Measurements from ENCODE around the gene PPARA.

PPARA gene

GRCh38 chr22:46290121-46290842, 140.0 kb downstream of the PPARA start:
- no peak for DNase-seq

- DNase-seq: no peak
Observed at GRCh38 chr22:46290843-46291785, 140.8 kb downstream of the PPARA start.

DNA sequence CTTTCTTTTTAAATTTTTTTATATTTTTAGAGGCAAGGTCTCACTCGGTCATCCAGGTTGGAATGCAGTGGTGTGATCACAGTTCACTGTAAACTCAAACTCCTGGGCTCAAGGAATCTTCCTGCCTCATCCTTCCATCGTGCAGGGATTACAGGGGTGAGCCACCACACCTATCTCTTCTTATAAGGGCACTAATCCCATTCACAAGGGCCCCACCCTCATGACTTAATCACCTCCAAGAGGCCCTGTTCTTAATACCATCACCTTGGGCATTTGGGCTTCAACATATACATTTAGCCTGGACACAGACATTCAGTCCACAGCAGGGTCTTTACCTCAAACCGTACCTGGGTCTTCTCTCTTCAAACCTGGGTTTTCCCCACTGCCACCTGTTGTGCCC, 141.8 kb downstream of the PPARA start:
- no peak for DNase-seq

DNA sequence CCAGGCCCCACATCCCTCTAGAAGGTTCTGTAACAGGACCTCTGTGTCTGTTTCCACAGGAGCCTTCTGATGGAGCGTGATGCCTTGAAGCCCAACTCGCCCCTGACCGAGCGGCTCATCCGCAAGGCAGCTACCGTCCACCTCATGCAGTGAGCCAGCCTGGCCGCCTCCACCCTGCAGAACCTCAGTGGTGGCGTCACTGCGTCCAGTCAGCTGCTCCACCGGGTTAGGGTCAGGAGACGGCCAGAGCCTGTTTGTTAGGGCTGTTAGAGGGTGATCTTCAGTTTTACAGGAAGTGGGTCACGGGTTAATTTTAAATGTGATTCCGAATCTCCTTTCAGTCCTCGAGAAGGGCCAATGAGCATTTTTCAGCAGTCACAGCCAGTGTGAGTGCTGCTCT, 142.4 kb downstream of the PPARA start:
- DNase-seq: peak in 1 of 56 donors; percentile 29

Measured in nucleus accumbens (tissue), 56 donors.